Activated CD4-positive, CD25-positive, alpha-beta regulatory T cell (primary cell): Measurements from ENCODE around the gene HMGXB3.
A peak's percentile ranks its signal among the peaks of the same experiment; 100 is the strongest.

Experiments used
- DNase-seq, 4 experiments: peaks; one replicate each; lab custom pipeline; 2025; lab: John Stamatoyannopoulos, UW

The HMGXB3 gene

GRCh38 chr5:149982505-149982904, 18.0 kb upstream of the HMGXB3 start:
- no peak for DNase-seq

- DNase-seq, result no peak
Measured at GRCh38 chr5:149988126-149988525, 12.4 kb upstream of the HMGXB3 start.

GRCh38 chr5:149990518-149991376, 9.8 kb upstream of the HMGXB3 start:
- peak; percentile 7 to 53 (median 37) for DNase-seq

GRCh38 chr5:149993471-149993870, 7.1 kb upstream of the HMGXB3 start:
- DNase-seq, result no peak

- DNase-seq, result no peak
Measured at GRCh38 chr5:149995385-149996204, 4.9 kb upstream of the HMGXB3 start.

- DNase-seq, result no peak
Measured at GRCh38 chr5:149996205-149996890, 4.2 kb upstream of the HMGXB3 start.

- no peak for DNase-seq
Measured at GRCh38 chr5:149998281-149998680, 2.3 kb upstream of the HMGXB3 start.

- DNase-seq, result no peak
Measured at GRCh38 chr5:149999359-149999758, 1.2 kb upstream of the HMGXB3 start.

- DNase-seq, result no peak
Measured at GRCh38 chr5:149999866-150000255, 678 bp upstream of the HMGXB3 start.

- peak in 2 of 4 experiments; percentile 25 to 33 for DNase-seq
Measured at GRCh38 chr5:150000990-150001659, 586 bp downstream of the HMGXB3 start.

- DNase-seq, result peak in 3 of 4 experiments; percentile 5 to 15 (median 14)
Measured at GRCh38 chr5:150001660-150002486, 1.3 kb downstream of the HMGXB3 start.

- no peak for DNase-seq
Measured at GRCh38 chr5:150006318-150006717, 5.8 kb downstream of the HMGXB3 start.

- no peak for DNase-seq
Measured at GRCh38 chr5:150007050-150007449, 6.5 kb downstream of the HMGXB3 start.

- no peak for DNase-seq
Measured at GRCh38 chr5:150009671-150010387, 9.3 kb downstream of the HMGXB3 start.

- no peak for DNase-seq
Measured at GRCh38 chr5:150013931-150014330, 13.4 kb downstream of the HMGXB3 start.

GRCh38 chr5:150014456-150014855, 13.9 kb downstream of the HMGXB3 start:
- no peak for DNase-seq

- DNase-seq, result no peak
Measured at GRCh38 chr5:150015415-150015814, 14.9 kb downstream of the HMGXB3 start.

GRCh38 chr5:150016537-150016936, 16.0 kb downstream of the HMGXB3 start:
- DNase-seq, result no peak

- DNase-seq, result no peak
Measured at GRCh38 chr5:150017226-150018005, 16.9 kb downstream of the HMGXB3 start.
